ENCODE results near the gene MIPEP.

DNA sequence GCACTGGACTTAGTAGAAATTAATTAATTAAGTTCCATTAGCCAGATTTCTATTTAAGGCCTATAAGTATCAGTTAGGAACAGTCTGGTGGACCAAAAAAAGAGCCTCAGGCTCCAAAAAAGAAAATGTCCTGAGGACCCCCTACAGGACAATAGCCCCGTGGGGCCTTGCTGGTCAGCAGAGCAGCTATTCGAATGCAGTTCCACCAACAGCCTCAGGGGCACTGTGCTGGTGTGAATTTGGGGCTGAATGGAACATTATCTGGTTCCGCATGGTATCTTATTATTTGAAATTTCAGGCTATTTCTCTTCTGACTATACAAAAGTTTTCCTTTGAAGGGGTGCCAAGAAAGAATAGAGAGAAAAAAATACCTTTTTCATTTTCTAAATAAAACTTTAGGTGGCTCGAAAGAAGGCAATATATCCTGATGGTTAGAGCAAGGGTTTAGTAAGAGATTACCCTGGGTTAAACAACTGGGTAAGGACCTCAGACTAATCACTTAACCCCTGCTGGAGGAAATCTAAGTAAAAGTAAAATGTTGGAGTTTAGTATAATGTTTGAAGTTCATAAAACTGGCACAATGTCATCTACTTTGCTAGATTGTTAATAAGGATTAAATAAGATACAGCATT is 147.2 kb downstream of the MIPEP start:
- TF ChIP-seq, protein P1, sequence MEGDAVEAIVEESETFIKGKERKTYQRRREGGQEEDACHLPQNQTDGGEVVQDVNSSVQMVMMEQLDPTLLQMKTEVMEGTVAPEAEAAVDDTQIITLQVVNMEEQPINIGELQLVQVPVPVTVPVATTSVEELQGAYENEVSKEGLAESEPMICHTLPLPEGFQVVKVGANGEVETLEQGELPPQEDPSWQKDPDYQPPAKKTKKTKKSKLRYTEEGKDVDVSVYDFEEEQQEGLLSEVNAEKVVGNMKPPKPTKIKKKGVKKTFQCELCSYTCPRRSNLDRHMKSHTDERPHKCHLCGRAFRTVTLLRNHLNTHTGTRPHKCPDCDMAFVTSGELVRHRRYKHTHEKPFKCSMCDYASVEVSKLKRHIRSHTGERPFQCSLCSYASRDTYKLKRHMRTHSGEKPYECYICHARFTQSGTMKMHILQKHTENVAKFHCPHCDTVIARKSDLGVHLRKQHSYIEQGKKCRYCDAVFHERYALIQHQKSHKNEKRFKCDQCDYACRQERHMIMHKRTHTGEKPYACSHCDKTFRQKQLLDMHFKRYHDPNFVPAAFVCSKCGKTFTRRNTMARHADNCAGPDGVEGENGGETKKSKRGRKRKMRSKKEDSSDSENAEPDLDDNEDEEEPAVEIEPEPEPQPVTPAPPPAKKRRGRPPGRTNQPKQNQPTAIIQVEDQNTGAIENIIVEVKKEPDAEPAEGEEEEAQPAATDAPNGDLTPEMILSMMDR (IDR thresholded peaks at IDR 0.05) = peak in 3 of 5 experiments; percentile 15 to 22 (median 16)
- TF ChIP-seq POLR2A (IDR thresholded peaks at IDR 0.05) = no peak
- TF ChIP-seq EP300 (IDR thresholded peaks at IDR 0.05; ENCODE audit: low read depth) = no peak
- no peak for TF ChIP-seq POLR2AphosphoS5 (IDR thresholded peaks at IDR 0.05)

Measured in transverse colon (tissue), 4 donors.